Measurements from ENCODE around the gene ATG7. TPM values are rescaled to one million over a fixed set of nuclear protein-coding genes. Genes with fewer than 3 reads are reported as not detected.
A peak's percentile ranks its signal among the peaks of the same experiment; 100 is the strongest.

ATG7 gene
- total and polyA plus RNA-seq, 11 donors, result 4.4 to 45.1 (median 14.4) TPM

GRCh38 chr3:11580645-11581044, 308.4 kb downstream of the ATG7 start:
- no peak overlapping the region for H3K4me3 ChIP-seq
- H3K9me3 ChIP-seq, result no peaks in the 10 kb centered on the region
- peaks cover 0 to 5% (median 0%) of the 10 kb centered on the region in 9 donors for H3K36me3 ChIP-seq
- no peak for DNase-seq
- intact Hi-C loops (cut with DNase I), result loop anchor here in 5 of 10 donors (1.0 to 10.0 kb wide), 3 partner anchors 54 to 62 kb away; partner anchors contain the start of gene VGLL4 (in 1 of the 5)
- no peaks in the 10 kb centered on the region for H3K27me3 ChIP-seq
- ATAC-seq, result no peak
- peaks cover 17 to 82% (median 60%) of the 10 kb centered on the region in 12 donors for H3K4me1 ChIP-seq
- 85 to 90% (median 89%) methylated on average over 2 of the region's 2 CpGs for WGBS, 4 donors
- TF ChIP-seq CTCF (IDR thresholded peaks at IDR 0.05), result no peak
- TF ChIP-seq POLR2A (IDR thresholded peaks at IDR 0.05), result no peak
- H3K27ac ChIP-seq, result peak overlapping the region in 4 of 12 donors; percentile 73 to 80 (median 76)

GRCh38 chr3:11581237-11582190, 309.3 kb downstream of the ATG7 start:
- Histone ChIP-seq H3K27me3 (no peaks in the 10 kb centered on the region), H3K36me3 (peaks cover 0 to 5% (median 0%) of the 10 kb centered on the region in 9 donors), H3K9me3 (no peaks in the 10 kb centered on the region), H3K4me3 (peak overlapping the region in 11 of 12 donors; percentile 3 to 59 (median 41)), H3K4me1 (peaks cover 17 to 79% (median 56%) of the 10 kb centered on the region in 12 donors), H3K27ac (peak overlapping the region in 11 of 12 donors; percentile 49 to 80 (median 74))
- ATAC-seq (peak; percentile 23 to 65 (median 47)), DNase-seq (no peak)
- intact Hi-C loops (cut with DNase I), result loop anchor here in 5 of 10 donors (1.0 to 10.0 kb wide), 3 partner anchors 53 to 61 kb away; partner anchors contain the start of gene VGLL4 (in 1 of the 5)
- WGBS, 4 donors, result 30 to 34% (median 31%) methylated on average over 14 to 16 of the region's 16 CpGs
- TF ChIP-seq POLR2A (IDR thresholded peaks at IDR 0.05) (no peak), CTCF (IDR thresholded peaks at IDR 0.05) (no peak)

- peak; percentile 78 to 88 (median 85) for ATAC-seq
- intact Hi-C loops (cut with DNase I), result loop anchor here in 4 of 10 donors (5.0 to 10.0 kb wide), 2 partner anchors 52 to 60 kb away; partner anchors contain the start of gene VGLL4 (in 1 of the 4)
Measured at GRCh38 chr3:11582191-11582968, 310.2 kb downstream of the ATG7 start.

More at GRCh38 chr3:11582191-11582968, 310.2 kb downstream of the ATG7 start:
- H3K4me3 ChIP-seq, result peak overlapping the region in 11 of 12 donors; percentile 3 to 59 (median 41)
- peak in 4 of 5 donors; percentile 77 to 82 (median 81) for DNase-seq
- TF ChIP-seq CTCF (IDR thresholded peaks at IDR 0.05) (no peak), POLR2A (IDR thresholded peaks at IDR 0.05) (no peak)
- 1 to 4% (median 3%) methylated on average over 13 of the region's 13 CpGs for WGBS, 4 donors
- H3K9me3 ChIP-seq, result no peaks in the 10 kb centered on the region
- peaks cover 0 to 5% (median 0%) of the 10 kb centered on the region in 9 donors for H3K36me3 ChIP-seq
- H3K27ac ChIP-seq, result peak overlapping the region in 11 of 12 donors; percentile 49 to 80 (median 74)
- H3K27me3 ChIP-seq, result no peaks in the 10 kb centered on the region
- peaks cover 17 to 80% (median 50%) of the 10 kb centered on the region in 12 donors for H3K4me1 ChIP-seq

Measured in heart left ventricle (tissue), 16 donors.